Measurements from ENCODE around the gene UBE4B. TPM values are rescaled to one million over a fixed set of nuclear protein-coding genes. Genes with fewer than 3 reads are reported as not detected.

UBE4B gene
- total and polyA plus RNA-seq, 4 donors, result 7.5 to 25.5 (median 16.6) TPM

DNA sequence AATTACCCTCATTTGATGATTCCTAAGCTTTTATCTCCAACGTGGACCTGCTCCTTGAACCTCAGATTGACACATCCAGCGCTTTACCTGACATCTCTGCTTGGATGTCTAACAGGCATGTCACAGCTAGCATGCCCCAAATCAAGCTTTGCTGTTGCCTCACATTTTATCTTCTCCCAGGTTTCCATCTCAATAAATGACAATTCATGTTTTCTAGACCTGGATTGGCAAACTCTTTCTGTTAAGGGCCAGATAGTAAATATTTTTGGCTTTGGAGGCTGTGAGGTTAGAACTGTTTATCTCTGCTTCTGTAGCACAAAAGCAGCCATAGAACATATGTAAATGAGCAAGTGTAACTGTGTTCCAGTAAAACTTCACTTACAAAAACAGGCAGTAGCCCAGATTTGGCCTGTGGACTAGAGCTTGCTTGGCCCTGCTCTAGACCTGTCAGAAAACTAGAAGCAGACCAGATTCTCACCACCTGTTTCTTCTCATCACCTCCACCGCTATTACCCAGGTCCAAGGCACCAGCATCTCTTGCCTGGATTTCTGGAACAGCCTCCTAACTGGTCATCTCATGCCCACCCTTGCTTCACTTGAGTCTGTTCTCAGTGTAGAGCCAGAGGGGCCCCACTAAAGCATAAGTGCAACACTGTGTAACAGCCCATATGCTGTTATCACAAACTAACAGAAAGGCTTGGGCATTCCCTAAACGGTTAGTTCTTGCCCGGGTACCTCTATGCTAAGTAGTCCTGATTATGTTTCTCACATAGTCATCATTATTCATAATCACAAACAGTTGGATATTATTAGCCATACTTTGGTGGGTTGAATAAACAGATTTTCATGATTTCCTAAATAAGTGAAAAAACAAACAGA lies 42.3 kb downstream of the UBE4B start:
- peaks cover 0 to 8% (median 0%) of the 10 kb centered on the region in 4 donors for H3K36me3 ChIP-seq (ENCODE audit: control insufficient read depth in 4 of 4, insufficient read depth in 3 of 4, low read depth in 1 of 4, low read length in 3 of 4)
- no peaks in the 10 kb centered on the region for H3K9me3 ChIP-seq (ENCODE audit: control insufficient read depth in 4 of 4, low read length in 3 of 4)
- DNase-seq (ENCODE audit: low spot score), result no peak
- TF ChIP-seq GABPA (IDR thresholded peaks at IDR 0.05 in 1 of 2, conservative IDR thresholded peaks at IDR 0.05 in 1 of 2) (no peak), TAF1 (conservative IDR thresholded peaks at IDR 0.05) (no peak), NR2F2 (IDR thresholded peaks at IDR 0.05) (no peak), EGR1 (IDR thresholded peaks at IDR 0.05; ENCODE audit: low read depth in 2 of 2) (no peak), RAD21 (IDR thresholded peaks at IDR 0.05) (no peak), RXRA (IDR thresholded peaks at IDR 0.05) (no peak), JUND (IDR thresholded peaks at IDR 0.05) (no peak), HNF4A (conservative IDR thresholded peaks at IDR 0.05) (no peak), REST (IDR thresholded peaks at IDR 0.05) (no peak), YY1 (IDR thresholded peaks at IDR 0.05) (no peak), FOXA2 (IDR thresholded peaks at IDR 0.05) (no peak), SP1 (IDR thresholded peaks at IDR 0.05) (no peak), HNF4G (IDR thresholded peaks at IDR 0.05) (no peak), FOXA1 (IDR thresholded peaks at IDR 0.05) (no peak)
- TF ChIP-seq, protein P1, sequence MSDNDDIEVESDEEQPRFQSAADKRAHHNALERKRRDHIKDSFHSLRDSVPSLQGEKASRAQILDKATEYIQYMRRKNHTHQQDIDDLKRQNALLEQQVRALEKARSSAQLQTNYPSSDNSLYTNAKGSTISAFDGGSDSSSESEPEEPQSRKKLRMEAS (IDR thresholded peaks at IDR 0.05), result no peak
- TF ChIP-seq, protein P2, sequence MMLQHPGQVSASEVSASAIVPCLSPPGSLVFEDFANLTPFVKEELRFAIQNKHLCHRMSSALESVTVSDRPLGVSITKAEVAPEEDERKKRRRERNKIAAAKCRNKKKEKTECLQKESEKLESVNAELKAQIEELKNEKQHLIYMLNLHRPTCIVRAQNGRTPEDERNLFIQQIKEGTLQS (IDR thresholded peaks at IDR 0.05), result no peak
- TF ChIP-seq, protein P3, sequence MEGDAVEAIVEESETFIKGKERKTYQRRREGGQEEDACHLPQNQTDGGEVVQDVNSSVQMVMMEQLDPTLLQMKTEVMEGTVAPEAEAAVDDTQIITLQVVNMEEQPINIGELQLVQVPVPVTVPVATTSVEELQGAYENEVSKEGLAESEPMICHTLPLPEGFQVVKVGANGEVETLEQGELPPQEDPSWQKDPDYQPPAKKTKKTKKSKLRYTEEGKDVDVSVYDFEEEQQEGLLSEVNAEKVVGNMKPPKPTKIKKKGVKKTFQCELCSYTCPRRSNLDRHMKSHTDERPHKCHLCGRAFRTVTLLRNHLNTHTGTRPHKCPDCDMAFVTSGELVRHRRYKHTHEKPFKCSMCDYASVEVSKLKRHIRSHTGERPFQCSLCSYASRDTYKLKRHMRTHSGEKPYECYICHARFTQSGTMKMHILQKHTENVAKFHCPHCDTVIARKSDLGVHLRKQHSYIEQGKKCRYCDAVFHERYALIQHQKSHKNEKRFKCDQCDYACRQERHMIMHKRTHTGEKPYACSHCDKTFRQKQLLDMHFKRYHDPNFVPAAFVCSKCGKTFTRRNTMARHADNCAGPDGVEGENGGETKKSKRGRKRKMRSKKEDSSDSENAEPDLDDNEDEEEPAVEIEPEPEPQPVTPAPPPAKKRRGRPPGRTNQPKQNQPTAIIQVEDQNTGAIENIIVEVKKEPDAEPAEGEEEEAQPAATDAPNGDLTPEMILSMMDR (IDR thresholded peaks at IDR 0.05; ENCODE audit: low read depth, low read length, missing input control), result no peak
- TF ChIP-seq, protein P4, sequence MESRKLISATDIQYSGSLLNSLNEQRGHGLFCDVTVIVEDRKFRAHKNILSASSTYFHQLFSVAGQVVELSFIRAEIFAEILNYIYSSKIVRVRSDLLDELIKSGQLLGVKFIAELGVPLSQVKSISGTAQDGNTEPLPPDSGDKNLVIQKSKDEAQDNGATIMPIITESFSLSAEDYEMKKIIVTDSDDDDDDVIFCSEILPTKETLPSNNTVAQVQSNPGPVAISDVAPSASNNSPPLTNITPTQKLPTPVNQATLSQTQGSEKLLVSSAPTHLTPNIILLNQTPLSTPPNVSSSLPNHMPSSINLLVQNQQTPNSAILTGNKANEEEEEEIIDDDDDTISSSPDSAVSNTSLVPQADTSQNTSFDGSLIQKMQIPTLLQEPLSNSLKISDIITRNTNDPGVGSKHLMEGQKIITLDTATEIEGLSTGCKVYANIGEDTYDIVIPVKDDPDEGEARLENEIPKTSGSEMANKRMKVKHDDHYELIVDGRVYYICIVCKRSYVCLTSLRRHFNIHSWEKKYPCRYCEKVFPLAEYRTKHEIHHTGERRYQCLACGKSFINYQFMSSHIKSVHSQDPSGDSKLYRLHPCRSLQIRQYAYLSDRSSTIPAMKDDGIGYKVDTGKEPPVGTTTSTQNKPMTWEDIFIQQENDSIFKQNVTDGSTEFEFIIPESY (IDR thresholded peaks at IDR 0.05), result no peak
- no peaks in the 10 kb centered on the region for H3K27me3 ChIP-seq (ENCODE audit: control insufficient read depth in 4 of 4, insufficient read depth in 4 of 4, low read length in 3 of 4)
- H3K4me3 ChIP-seq (ENCODE audit: low read depth in 1 of 3, low read length in 3 of 3), result no peak overlapping the region
- no peak overlapping the region for H3K27ac ChIP-seq (ENCODE audit: low read depth in 1 of 2, low read length in 2 of 2)
- WGBS, result 85% methylated on average over 5 of the region's 5 CpGs
- H3K4me1 ChIP-seq (ENCODE audit: control insufficient read depth in 4 of 4, insufficient read depth in 4 of 4, low read length in 3 of 4), result no peaks in the 10 kb centered on the region
- no peak overlapping the region for H3K9ac ChIP-seq (ENCODE audit: low read depth in 1 of 2, low read length in 2 of 2)
